Medulla oblongata (tissue), 1 donor: ENCODE data around the gene TEC.
"Not testable (repeated sequence)": the region's sequence is repeated elsewhere in the genome, so short reads cannot be mapped to it uniquely, and the experiment has no call there.

ENCODE experiments used
- DNase-seq: peaks from one replicate; pipeline ENCODE4 v3.0.0-alpha.2; 2015; ENCODE audit errors: extremely low spot score

The TEC gene

DNA sequence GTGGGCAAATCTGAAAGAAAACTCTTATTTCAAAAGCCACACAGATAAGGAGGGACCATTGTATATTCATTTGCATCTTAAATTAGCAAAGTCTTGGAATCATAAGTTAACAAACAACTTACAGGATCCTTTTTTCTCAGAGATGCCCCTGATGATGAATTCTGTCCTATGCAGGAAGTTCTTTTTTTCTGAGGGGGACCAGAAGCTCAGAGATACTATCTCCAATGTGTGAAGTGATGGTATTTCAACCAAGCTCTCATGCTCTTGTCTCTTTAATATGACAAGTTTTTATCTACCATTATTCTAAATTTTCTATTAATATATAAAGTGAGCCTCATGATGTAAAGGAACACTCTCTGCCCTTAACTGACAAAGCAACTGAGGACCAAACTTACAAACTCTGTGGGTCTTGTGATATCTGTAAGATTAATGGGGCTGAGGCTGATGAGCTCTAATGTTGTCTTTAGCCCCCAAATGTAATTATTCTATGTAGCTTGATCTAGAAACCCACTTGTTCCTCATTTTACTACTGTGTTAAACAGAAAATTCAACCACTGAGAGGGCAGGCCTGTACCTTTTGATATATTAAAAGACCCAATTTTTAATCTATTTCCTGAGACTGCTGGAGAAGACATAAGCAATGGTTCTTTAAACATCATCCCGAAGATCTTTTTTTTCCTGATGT lies 27.0 kb downstream of the TEC start:
- DNase-seq: no peak

DNA sequence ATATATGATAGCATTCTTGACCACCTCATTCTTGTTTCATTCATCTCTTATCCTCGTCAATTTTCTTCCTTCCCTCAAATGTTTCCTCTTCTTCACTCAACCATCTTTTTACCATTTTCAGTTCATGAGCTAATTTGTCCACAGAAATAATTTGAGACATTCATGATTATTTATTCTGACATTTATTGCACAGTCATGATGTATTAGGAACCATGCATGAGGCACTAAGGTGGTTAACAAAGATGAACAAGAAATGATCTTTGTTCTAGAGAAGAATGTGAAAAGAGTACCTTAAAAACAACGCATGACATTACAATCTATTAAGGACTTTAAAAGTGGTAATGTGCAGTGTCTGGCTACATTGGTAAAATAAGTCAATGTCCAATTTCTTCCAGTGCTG lies 27.9 kb downstream of the TEC start:
- DNase-seq: no peak

DNA sequence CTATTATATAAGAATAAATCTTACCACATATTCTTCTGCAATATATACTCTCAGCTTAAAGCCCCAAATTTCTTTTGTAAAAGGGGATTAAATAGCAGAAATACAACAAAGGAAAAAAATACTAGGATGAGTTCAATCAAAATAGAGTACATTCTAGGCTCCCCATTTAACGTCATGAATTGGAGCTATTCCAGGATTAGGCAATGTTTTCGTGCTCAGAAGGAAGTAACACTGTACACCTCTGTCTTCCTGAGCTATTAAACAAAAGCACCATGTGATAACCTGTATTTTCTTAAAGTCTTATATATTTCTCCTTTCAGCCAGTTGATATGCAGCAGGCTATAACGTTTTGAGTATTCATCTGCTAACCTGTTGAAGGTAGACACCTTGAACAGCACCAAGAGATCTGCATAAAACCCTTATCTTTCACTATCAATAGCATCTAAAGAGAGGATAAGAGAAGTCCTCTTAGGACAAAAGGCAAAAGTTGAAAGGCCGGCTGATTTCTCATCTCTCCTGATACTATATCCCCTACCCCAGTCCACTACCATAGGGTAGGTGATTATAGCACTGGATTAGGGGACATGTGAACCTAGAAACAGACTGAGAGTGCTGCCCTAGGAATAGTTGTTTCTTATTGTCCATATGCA lies 31.5 kb downstream of the TEC start:
- DNase-seq: no peak

DNA sequence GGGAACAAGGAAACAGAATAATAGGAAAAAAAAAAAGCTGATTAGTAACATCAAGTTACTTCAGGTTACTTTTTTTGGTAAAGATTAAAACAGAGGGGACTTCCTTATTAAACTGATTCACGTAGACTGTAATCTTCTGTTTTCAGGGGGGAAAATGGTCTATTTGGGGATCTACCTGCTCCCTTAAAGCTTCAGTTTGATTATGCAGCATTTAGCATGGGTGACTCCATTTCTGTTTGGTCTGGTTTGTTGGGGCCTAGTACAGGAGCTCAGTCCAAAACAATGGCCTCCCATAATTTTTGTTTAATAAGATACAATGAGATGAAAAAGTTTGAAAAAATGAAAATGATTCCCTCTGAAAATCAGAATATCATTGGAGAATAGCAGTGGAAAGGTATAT lies 34.6 kb downstream of the TEC start:
- no peak for DNase-seq

DNA sequence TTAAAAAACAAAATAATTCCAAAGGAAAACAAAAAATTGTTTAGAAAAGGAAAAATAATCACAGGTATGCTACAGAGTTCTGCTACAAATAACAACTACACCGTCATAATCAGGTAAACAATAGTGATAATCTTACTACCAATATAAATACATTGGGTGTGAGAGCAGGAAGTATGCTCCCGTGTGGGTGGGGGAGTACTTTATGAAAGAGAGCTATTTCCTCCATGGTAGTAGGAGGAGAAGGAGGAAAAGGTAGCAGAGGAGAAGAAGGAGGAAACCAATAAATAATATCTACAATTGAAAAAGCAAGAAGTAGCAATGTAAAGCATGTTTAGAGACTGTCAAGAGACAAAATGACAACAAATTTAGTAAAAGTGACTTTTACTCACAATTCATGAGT lies 35.1 kb downstream of the TEC start:
- no peak for DNase-seq

DNA sequence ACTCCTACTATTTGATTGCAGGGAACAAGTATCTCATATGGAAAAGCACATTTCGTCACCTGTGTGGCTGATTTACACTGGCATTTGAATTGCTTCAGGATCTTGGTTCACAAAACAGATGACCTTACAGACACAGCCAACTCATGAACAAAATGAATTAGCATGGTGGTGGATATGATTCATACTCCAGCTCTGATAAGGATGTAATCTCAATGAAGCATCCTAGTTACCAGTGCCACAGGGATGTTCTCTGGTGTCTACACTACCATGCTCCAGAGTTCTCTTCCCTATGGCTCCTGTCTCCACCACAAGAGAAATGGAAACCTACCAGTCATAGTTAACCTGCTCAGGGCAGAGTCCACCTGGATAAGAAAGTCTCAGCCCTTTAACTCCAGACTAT lies 40.7 kb downstream of the TEC start:
- no peak for DNase-seq

DNA sequence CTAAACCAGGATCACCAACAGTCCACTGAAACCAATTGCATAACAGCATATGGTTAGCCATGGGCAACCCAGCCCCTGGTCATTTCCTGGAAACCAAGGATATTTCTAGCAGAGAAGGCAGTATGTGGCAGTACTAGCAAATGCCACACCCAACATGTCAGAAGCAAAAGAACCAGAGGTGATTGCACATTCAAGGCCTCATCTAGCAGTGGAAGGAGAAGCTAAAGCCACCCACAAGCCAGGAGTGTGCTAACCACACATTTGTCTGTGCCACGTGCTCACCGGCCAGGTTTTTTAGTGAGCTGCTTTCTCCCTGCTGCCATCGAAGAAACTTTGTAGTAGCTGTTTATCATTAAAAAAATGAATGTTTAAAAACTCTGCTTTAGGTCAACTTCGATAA lies 42.0 kb downstream of the TEC start:
- DNase-seq: no peak

DNA sequence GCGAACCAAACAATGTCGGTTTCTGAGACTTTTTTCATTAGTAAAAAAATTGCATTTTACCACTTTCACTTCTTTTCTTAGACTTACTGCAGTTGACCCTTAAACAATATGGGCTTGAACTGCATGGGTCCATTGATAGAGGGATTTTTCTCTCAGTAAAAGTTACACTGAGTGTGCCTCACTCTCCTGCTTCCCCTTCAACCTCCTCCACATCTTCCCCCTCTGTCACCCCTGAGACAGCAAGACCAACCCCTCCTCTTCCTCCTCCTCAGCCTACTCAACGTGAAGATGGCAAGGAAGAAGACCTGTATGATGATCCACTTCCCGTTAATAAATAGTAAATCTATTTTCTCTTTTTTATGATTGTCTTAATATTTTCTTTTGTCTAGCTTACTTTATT lies 43.4 kb downstream of the TEC start:
- DNase-seq: no peak

DNA sequence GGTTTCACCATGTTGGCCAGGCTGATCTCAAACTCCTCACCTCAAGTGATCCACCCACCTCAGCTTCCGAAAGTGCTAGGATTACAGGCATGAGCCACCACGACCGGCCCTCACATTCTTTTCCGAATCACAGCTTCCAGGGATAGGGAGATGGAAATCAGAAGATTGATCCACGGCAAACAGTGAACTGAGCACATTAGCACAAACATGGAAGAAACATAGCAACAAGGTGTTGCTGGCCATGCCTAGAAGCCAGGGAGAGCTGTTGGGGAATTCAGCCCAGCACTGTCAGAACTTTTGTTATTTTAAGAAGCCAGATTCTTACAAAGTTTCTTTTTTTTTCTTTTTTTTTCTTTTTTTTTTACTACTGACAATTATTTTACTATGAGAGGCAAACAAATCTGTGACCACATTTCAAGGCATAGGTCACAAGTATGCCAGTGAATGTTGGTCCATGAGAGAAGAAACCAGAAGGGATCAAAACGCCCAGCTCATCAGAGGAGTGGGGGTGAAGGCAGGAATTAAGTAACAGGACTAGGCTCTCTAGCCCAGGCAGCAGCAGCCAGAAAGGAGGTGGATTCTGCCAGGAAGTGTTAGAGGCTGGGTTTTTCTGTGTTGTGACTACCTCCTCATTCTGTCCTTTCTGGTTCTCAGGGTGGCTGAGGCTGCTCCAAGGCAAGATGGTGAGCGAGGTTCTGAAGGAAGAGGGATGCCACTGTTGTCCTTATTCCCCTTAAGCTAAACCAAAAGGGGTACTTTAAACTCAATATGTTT lies 44.1 kb downstream of the TEC start:
- DNase-seq: no peak

DNA sequence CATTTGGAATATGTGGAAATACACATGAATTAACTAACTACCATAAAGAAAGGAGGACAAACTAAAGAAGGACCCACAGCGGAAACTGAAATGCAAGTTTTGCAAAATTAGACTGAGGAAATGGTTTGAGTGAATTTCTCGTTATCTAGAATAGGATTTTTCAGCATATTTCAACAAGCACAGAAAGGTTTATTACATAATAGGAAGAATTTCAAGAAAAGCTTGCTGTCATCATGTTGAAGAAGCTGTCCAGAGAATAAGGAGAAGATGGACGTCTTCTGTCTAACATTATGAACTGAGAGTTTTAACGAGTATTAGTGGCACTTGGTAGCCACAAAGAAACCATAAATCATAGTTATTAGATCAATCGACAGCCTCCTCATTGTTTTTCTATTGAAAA lies 45.0 kb downstream of the TEC start:
- DNase-seq: no peak

DNA sequence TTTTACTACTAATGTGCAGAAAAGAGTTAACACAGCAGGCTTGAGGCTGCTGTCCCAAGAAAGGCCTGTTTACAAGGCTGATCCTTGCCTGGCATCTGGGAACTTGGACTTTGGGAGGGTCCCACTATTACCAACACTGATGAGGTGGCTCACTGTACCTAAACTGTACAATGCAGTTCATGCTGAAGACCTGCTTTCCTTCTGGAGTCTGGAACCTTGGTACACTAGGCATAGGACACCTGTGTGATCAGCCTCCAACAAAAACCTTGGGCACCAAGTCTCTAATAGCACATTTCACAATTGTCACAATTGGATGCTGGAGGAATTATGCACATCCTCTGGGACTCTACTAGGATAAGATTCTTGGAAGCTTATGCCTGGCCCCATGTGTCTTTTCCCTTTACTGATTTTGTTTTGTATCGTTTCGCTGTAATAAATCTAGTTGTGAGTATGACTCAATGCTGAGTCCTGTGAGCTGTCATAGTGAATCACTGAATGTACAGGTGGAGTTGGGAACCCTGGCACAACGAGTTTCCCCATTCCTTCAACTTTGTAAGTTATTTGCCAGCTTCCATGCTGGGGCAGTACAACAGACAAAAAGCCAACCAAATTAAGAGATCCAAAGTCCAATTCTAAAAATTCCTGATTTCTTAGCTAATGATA lies 45.9 kb downstream of the TEC start:
- DNase-seq: no peak

DNA sequence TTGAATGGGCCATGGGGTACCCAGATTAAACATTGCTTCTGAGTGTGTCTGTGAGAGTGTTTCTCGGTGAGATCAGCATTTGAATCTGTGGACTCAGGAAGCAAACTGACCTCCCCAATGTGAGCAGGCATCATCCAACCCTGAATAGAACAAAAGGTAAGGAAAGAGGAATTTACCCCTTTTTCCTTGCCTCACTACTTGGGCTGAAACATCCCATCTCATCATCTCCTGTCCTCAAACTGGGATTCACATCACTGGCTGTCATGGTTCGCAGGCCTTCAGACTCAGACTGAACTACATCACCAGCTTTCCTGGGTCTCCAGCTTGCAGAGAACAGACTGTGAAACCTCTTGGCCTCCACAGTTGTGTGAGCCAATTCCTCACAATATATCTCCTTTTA lies 47.1 kb downstream of the TEC start:
- DNase-seq: no peak

DNA sequence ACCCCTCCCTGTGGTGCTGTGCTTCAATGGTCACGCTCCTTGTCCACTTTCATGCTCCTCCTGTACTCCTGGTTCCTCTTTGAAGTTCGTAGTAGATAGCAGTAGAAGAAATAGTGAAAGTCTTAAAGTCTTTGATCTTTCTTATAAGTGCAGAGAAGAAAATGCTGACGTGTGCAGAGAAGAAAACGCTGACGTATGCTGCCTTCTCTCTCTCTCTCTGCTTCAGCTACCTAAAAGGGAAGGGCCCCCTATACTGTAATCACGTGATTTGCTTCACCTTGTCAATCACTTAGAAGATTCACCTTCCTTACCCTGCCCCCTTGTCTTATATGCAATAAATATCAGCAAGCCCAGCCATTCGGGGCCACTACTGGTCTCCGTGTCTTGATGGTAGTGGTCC lies 50.2 kb downstream of the TEC start:
- DNase-seq: not testable (repeated sequence)

DNA sequence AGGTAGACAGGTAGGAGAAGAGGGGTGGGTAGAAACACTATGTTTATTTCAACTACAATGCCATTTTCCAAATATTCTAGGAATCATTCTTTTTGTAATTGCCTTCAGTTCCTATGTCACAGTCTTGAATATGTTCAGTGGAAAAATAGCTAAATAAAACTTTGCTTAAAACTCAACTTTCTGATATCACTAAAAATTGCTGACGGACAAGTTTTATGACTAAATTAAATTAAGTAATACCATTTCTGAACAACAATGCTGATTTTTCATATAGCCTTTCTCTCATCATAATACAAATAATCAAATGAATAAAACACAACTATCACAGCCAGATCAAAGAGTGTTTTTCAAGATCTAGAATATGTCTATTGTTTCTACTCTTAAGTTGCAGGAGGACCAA lies 53.1 kb downstream of the TEC start:
- no peak for DNase-seq

DNA sequence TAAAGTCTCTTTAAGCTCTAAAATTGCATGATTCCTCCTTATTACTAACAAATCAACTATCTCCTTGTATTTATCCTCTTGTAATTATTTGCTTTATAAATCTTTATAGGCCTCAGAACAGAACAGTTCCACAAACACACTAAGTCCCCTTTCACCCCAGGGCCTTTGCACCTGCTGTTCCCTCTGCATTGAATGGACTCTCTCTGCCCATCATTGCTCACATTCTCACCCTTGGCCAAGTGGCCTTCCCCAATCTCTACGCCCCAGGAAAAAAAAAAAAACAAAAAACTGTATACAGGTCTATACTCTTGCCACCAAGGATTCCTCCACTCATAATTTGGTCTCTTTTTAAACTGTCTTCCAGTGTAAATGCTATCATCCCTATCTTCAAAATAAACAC lies 53.7 kb downstream of the TEC start:
- no peak for DNase-seq

DNA sequence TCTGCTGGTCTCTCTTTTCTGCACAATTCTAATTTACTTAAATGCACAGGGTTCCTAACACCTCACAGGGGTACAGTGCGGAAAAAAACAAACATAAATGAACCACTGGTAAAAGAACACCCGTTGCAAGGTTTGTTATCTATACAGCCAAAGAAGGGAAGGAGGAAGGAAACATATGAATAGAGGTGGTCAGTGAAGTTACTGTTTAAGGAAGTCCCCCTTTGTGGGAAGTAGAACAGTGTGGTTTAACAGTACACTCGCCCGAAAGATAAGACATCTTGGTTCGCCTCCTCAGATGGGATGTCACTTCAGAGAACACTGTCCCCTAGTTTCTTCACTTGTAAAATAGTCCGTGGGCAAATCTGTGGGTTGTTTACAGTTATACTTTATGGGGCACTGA lies 57.5 kb downstream of the TEC start:
- peak; percentile 2 for DNase-seq

DNA sequence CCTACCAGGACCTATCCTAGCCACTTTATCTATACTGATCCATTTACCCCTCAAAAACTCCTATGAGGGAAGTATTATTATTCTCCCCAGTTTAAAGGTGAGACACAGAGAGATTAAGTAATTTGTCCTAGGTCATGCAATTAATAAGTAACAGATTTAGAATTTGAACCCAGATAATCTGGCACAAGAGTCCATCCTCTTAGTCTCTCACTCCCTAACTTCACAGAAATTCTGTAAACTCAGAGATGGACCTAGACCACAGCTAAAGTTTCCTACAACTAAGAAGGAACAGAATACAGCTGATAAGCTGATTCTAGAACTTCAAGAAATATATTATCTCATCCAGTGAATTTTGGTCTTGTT lies 58.7 kb downstream of the TEC start:
- no peak for DNase-seq

DNA sequence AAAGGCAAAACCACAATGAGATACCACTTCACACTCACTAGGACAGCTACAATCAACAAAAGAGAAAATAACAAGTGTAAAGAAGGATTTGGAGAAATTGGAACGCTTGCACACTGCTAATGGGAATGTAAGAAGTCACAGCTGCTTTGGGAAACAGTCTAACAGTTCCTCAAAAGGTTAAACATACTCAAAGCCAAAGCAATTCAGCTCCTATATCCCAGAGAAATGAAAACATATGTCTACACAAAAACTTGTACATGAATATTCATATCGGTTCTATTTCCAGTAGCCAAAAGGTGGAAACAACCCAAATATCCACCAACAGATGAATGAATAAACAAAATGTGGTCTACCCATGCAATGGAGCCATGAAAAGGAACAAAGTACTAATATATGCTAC lies 64.0 kb downstream of the TEC start:
- no peak for DNase-seq

DNA sequence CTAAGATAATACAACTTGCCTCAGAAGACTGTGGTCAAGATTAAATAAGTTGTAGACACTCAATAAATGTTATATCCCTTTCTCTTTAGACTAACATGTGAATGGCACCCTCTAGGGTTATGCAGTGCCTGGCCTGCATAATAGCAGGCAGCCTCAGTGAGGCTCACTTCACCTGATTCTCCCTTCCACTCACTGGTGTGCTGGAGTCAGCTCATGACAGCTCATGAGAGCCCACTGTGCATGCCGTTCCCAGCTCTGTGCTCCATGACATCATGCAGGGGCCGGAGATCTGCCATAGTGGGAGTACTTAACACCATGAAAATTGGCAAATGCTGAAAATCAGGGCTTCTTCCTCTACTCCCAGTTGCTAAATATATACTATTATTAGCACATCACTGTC lies 64.5 kb downstream of the TEC start:
- no peak for DNase-seq

DNA sequence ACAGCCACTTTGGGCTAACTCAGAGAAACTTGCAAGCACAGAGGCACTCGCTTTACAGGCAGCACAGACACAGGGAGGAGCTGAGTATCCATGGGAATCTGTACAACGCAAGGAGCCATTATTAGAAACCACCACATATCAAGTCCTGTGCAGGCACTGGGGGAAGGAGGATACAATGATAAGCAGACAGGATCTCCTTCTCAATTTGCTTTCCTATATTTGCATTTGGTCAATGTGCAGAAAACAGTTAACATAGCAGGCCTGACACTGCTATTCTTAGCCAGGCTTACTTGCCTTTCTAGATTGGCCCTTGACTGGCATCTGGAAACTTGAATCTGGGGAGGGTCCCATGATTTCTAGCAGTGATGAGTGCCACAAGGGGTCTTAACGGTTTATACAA lies 65.8 kb downstream of the TEC start:
- no peak for DNase-seq

DNA sequence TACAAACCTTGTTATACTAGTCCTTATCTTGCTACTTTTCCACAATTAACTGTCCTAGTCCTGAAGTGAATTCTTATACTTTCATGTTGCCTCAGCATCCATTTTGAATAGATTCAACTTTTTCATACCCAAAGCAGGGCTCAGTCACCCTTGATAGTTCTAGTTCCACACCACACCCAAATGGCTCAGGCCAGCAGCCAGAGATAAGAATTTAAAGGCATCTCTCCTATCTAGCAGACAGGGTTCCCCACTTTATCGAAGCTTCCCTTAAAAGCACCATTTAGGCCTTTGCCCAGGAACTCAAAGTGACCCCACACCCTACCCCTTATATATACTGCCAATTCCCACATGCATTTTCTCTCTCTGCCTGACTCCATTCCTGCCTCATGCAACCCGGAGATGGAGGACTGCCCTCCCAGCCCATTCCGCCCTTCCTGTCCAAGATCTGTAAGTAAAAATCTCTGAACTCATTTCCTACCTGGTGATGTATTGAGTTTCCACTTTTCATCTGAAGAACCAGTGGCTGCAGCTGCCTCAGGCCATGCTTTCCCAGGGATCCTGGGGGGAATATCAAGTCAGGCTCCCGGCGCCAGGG lies 71.9 kb downstream of the TEC start:
- no peak for DNase-seq

DNA sequence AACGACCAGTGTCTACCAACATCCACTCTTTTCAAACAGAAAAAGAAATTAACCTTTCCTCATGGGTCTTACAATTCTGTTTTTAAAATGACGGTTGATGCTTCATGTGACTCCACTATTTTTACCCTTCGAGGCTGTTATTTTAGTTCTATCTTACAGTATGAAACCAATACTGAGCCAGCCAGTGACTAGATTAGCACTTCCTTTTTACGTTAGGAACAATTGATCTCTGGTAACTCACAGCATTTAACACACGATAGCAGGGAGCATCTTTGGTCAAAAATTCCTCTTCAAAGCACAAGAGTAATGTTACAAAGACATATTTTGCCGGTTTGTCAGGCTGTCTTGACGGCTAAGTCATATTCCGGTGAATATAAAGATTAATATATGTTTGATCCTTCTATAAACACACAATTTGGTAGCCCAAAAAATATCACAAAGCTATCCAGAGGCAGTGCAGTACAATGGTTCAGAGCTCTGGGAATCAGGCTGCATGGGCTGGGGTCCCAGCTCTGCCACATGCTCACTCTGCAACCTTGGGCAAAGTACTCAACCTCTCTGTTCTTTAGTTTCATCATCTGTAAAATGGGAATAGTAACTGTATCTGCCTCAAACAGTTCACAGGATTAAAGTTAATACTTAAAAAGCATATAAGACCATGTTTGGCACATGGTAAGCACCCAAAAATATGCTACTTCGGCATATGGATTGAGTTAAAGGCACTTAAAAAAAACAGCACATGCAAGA lies 72.7 kb downstream of the TEC start:
- no peak for DNase-seq
